Kidney tubule cell (primary cell): ENCODE data around the gene DISC1.
A peak's percentile ranks its signal among the peaks of the same experiment; 100 is the strongest.
"Not testable (repeated sequence)": the region's sequence is repeated elsewhere in the genome, so short reads cannot be mapped to it uniquely, and the experiment has no call there.

Experiments
- DNase-seq: peaks from one replicate; pipeline ENCODE4 v3.0.0-alpha.2; 2018; ENCODE audit warnings: low spot score

DISC1 gene

DNA sequence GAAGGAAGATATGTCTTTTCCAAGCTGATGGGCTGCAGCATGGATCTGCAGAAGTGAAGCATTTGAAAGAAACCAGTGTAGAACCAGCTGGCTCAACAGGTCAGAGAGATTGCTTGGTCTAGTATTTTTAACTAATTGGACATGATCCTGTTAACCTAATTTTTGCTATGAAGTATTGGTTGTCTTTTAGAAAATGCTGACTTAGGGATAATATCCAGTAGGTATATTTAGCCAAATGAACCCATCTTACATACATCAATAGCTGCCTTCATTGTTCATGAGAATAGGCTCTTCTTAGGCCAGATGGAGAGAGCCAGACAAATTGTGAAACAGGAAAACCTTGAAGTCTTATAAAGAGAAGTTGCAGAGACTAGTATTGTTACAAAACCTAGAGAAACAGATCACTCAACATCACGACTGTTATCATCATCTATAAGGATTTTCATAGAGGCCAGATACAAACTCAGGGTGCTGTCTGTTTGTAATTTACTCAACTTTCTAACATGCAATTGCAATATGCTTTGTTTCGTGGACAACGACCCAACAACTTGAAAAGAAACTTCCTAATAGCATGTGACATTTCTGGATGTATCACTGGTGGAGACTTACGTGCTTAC is 148.2 kb downstream of the DISC1 start:
- no peak for DNase-seq

DNA sequence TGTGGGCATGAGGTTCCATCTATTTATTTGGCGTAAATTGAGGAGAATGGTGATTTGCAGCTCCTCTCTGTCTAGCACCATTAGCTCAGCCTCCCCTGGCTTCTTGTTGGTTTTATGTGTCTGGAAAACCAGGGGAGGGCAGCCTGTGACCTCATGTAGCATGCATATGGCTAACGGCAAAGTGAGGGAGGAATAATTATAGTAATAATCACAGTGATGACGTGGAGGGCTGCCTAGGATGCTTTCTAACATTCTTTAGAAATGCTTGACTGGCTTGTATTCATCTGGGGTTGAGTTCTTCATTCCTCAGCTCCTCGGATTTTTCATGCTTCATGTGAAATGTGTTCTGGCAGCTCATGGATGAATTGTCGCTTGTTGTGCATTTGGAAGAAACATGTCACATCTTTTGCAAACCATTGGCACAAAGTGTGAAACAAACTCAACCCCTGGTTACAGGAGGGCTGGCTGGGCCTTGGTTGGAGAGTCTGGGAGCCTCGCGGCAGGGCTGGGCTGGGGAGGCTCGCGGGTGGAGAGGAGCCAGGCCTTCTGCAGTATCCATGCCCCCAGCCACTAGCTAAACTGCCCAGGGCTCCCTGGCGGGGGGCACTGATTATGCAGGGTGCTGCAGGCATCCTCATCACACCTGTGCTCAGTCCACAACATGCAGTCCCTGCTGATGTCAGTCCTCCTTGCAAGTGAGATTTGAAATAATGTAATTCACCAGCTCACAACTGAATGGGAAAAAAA is 149.6 kb downstream of the DISC1 start:
- DNase-seq: peak; percentile 90

DNA sequence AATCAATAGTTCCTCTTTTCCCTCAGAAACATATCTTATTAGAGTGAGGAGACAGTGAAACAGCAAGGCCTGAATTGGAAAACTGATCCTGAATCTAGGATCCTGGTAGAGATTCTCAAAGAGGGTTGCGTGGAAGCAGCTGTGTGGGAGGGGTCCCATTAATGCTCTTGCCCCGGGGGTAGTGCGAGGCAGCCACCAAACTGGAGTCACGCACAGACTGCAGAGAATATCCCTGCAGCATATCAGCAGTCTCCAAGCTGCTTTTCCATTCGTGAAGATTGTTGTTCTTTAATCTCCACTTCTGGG is 150.1 kb downstream of the DISC1 start:
- DNase-seq: no peak

DNA sequence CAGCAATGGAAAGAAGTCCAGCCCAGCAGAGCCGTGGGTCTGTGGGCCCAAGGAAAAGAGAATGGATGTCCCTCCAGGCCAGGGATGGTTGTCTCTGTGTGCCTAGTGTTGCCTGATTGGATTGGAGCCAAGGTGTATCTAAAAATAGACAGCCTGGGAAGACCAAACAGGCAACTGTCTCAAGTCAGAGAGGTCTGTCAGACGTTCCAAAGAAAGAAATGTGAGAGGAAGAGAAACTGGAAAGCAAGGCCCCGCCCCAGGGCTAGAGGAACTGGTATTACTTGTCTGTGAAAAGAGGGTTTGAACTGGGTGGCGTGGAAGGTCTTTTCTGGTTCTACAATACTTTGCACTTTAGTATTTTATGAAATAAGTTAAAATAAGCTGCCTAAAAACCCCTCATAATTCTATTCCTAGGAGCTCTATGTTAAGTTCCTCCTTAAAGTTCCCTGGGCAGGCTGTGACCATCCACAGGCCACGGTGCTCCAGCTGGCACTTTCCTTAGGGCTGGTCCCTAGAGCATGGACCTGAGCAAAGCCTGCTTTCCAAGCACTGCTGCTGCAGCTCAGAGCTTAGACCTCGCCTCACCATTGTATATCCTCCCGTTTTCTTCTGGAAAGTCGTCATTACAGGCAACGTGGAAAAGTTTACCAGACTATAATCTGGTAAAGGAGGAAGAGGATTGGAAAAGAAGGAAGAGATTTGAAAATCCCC is 151.6 kb downstream of the DISC1 start:
- peak; percentile 38 for DNase-seq

DNA sequence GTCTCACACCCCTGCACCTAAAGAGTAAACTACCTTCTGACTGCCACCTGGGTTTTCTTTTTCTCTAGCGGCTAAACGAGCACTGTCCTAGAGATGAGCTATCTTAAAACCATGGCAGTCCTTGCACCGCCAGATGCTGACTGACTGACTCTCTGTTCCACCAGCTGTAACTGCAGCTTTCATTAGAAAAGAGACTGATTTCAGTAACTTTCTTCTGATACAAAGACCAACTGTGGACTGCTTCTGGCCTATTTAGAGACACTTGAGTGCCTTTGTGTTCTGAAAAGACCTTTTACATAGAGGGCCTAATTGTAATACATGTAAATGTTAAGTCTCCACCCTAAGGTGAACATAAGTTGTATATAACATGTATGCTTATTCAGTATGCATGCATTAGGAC is 152.5 kb downstream of the DISC1 start:
- DNase-seq: no peak

DNA sequence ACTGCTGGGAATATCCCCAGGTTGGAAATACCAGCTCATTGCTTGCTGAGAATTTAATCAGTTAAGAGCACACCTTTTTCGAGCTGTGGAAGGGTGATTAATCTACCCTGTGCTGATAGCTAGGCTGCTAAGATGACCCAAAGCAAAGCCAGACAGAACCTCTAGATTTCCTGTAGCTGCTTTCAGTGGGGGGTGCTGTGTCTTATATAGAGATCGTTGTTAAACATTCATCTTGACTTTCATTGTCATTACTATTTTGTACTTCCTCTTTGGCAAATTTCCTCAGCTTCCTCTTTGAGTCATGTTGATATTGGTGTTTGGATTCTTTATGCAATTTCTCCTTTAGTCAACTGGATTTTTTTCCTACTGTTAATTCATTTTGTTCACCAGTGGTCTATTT is 155.3 kb downstream of the DISC1 start:
- peak; percentile 66 for DNase-seq

DNA sequence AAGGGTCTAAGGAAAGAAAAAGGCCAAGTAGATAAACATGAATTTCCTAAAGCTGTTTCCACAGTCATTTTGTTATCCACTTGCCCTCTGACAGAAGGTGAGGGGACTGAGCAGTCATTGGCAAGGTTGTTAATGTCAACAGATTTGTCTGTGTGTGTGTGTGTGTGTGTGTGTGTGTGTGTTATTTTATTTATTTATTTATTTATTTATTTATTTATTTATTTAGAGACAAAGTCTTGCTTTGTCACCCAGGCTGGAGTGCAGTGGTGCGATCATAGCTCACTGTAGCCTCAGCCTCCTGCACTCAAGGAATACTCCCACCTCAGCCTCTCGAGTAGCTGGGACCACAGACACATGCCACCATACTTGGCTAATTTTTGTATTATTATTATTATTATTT is 158.5 kb downstream of the DISC1 start:
- not testable (repeated sequence) for DNase-seq

DNA sequence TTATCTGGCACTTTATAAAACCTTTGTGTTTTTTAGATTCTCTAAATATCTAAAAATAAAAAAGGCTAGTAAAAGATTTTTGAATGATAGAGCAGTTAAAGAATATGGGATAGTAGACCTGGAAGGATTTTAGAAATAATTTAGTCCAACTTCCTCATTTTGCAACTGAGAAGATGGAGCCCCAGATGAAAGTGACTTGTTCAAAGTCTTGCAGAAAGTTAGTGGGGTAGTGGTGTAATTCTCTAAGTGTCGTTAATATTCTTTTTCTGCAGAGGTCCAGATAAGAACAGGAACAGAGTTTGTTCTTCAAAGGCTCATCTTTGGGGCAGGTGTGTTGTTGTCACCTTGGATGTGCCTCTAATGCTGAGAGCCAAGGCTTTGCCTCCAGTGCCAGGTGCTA is 159.5 kb downstream of the DISC1 start:
- DNase-seq: no peak

DNA sequence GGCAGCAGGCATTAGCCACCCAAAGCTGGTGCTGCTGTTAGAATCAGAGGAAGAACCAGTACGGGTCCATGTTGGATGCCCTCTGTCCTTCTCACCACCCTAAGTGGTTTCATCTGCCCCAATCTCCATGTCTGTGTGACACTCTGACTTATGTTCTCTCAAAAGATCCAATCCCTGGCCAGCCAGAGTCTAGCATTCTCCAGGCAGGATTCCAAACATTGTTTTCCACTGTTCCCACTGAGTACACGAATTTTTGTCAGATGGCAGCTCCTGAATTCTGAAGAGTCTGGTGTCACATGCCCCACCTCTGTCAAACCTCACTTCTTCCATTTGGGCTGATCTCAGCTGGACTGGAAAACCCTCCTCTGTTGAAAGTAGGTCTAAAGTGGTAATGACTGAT is 166.0 kb downstream of the DISC1 start:
- DNase-seq: no peak

DNA sequence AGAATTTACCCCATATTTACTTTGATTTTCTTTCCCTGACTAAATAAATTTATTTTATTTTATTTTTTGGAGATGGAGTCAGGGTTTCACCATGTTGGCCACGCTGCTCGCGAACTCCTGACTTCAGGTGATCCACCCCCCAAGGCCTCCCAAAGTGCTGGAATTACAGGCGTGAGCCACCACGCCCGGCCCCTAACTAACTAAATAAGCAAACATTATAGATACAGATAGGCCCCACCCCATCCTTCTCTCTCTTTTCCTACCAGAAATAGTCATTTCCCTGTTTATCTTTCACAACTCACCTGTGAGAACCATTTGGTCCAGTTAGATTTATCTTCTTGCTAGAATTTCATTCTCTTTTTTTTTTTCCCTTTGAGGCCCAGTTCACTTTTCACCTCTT is 167.3 kb downstream of the DISC1 start:
- no peak for DNase-seq

DNA sequence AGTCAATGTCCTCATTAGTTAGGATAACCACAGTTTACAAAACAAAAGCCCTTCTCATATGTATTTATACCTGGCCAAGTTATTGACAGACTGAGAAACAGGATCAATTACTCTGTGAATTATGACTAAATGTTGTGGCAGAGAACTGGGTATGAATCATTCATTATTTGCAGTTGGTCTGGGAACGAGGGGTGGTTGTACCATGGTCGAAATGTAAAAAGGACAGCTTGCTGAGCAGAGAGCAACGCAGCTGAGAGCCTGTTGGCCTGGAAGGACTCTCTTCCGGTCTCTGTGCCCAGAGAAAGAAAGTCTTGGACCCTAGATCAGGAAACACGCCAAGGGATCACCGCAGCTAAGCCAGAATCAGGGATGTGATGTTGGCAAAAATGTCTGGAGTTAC is 169.6 kb downstream of the DISC1 start:
- no peak for DNase-seq

DNA sequence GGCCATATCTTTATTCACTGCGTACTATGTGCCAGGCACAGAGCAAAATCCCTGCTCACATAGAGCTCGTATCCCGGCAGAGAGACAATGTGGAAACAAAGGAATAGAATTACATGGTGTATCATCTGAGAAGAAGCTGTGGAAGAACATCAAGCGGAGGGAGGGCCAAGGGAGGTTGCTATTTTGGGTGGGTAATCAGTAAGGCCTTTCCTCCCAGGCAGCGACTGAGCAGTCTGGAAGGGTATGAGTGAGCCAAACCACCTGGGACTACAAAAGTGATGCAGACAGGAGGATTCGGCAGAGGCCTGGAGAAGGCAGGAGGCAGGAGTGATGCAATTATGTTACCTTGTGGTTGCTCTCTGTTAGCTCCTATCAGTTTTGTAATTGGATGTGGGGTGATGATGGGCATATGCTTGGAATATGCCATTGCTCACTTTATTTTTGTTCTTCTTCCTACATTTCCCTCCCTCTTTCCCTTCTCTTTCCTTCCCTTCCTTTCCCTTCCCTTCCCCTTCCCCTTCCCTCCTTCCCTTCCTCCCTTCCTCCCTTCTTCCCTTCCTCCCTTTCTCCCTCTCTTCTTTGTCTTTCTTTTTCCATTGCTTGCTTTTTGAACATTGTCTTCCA is 172.9 kb downstream of the DISC1 start:
- DNase-seq: no peak

DNA sequence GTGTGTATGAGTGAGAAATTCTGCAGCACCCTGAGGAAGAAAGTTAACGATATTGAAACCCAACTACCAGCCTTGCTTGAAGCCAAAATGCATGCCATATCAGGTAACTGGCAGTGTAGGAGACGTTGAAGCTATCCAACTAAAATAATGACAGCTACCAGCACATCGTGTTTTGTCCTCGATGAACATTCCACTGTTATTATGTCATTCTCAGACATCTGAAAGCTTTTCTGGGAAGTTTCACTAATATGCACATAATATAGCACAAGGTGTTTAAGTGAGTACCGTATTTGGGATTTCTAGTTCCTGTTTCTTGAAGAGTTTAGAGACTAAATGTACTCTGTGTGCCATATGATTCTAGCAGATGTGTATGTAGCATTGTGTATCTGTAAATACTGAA is 173.5 kb downstream of the DISC1 start:
- peak; percentile 66 for DNase-seq

DNA sequence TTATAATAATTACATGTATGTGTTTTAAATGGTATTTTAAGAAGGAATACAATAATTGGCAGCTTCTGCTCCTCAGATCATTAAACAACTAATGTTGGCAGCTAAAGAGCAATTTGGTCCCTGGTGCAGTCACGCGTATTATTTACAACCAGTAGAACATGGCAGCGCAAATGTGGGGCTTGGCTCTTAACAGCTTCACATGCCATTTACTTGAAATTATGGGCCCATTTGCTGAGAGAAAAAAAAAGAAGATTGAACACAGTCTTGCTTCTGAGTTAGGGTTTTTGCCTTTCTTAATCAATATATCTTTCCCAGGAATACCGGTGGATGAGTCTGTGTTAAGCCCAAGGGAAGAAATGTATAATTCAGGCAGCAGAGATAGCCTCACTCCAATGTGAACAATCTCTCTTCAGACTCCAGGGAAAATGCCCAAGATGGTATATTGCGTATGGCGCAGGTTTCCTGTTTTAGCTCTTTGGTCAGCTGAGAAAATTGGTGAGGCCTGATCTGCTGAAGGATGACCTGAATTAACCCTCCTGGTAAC is 174.5 kb downstream of the DISC1 start:
- DNase-seq: no peak

DNA sequence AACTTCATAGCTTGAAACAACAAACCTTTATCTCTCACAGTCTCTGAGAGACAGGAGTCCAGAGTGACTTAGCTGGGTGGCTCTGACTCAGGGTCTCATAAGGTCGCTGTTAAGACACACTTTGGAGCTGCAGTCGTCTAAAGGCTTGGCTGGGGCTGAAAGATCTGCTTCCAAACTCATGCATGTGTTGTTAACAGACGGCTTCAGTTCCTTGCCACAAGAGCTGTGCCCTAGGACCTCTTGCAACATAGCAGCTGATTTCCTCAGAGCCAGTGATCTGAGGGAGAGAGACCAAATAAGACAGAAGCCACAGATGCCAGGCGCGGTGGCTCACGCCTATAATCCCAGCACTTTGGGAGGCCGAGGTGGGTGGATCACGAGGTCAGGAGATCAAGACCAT is 176.8 kb downstream of the DISC1 start:
- DNase-seq: peak; percentile 39

DNA sequence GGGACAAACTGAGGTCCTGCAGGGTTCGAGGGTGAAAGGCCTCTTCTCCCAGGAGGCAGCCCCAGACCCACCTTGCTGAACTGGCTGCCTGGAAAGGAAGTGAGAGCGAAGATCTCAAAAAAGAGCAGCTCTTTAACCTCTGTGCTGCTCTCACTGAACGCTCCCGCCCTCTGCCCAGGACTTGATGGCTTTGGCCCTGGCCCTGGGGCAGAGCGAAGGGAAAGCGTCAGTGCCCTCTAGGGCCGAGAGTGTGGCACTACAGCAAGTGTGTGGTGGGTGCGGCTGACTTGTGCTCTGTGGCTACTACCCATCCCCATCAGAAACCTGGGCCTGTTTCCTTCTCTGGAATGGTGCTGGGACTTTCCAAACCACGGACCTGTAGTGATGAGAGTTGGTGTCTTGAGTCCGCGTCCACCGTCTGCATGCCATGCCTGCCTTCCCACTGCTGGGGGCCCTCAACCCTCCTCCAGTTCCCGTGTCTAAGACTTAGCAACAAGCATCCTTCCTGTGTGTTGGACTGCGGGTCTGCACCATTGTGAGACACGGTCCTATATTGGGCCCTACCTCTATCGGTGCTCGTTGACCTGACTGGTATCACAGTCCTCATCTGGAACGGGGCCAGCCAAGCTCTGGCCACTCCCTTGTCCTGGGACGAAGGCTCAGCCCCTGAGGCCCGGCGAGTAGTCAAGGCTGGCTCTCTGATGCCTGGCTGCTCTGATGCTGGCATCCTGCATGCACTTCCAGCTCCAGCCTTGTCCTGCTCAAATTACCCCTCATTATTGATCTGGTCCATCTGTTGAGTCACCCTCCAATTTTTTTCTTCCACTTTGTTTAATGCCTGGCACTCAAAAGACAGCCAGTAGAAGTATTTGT is 180.3 kb downstream of the DISC1 start:
- DNase-seq: peak; percentile 72

DNA sequence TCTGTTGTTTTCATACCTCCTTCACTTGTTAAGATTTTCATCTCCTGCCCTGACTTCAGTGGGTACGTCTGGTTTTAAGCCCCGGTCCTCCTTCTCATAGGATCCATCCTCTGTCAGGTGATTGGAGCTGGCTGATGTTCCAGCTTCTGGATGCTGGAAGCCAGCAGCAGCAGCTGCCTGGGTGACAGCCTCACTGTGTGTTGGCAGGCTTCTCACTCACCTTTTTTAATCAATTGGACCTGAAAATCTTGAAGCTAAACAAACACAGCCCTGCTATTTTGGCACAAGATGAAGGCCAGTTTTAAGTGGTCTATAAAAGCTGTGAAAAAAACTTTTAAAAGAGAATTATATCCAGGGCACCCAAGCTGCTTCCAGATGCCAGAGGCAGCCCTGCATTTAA is 181.0 kb downstream of the DISC1 start:
- no peak for DNase-seq

DNA sequence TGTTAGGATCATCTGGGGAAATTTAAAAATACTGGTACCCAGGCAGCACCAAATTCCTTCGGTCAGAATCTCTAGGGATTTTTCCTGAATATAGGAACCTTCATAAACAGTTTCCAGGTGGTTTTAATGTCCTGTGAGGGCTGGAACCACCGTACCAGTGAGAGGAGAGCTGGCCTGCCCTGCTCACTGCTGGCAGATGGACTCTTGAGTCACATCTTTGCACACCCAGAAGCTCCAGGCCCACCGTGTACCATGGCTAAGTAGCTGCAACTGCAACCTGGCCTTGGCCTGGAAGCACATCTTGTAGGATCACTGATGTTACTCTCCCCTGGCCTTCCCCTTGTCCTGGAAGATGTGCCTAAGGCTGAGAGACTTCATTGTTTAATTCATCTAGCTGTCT is 181.5 kb downstream of the DISC1 start:
- DNase-seq: no peak

DNA sequence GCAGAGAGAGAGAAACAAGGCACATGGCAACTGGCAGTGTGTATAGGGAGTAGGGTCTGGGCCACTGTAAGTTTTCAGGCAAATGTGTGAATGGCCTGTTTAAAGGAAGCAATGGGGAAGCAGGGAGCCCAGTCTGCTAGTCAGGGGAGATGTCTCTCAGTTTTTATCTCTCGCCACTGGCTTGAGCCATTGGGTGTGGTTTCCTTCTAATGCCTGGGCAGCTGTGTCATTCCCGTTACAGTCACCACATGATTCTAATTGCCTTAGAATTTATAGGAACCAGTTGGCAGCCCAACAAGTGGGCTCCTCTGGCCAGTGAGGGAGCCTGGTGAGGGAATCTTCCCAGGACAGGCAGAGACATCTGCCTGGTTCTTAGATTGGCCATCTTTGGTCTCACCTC is 182.4 kb downstream of the DISC1 start:
- peak; percentile 45 for DNase-seq

DNA sequence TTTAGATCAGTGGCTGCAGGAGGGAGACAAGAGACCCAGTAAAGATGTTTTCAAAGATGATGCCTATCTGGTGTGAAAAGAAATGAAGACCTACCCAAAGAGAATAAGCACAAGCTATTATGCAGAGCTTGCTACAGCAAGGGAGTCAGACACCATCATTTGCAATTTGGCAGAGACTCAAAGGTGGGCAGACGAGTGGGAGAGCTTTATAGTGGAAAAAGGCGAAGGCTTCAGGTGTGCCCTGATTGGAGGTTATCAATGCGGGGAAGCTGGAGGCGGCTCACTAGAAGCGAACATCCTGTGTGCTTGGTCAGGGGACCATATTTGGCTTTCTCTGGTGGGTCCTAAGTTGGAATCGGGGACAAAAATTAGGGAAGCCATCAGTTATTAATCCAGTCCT is 183.8 kb downstream of the DISC1 start:
- DNase-seq: no peak

DNA sequence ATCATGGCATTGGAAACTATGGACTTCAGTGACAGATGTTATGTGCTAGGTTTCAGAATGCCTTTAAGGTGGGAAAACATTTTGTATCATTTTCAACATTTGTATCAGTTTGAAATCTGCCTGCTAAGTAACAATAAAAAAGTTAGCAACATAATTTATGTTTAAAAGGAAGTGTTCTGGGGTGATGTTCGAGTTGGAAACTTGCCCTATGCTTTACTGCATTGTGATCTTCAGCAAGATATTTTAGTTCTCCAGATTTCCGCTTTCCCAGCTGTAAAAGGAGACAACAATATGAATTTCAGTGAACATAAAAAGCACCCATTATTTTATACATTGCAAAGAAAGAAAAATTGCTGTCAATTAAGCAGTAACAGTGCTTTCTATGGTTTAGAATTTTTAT is 187.4 kb downstream of the DISC1 start:
- DNase-seq: no peak

DNA sequence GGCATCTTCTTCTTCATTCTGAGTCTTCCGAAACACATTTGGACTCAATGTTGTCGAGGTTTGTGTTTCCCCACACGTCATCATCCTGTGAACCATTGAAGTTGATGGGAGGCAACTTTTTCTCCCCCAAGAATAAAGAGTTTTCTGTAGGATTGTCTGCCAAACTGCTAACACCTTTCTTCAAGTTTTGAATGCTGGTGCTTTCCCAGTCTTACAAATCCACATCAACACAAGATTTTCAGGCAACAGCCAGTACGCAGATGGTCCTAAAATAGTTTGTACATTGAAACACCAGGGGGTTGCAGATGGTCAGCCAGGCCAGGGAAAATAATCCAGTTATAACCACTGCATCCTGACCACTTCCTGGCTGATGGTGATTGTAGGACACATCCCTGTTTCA is 187.9 kb downstream of the DISC1 start:
- no peak for DNase-seq
